Prostate gland (tissue), 2 donors: ENCODE results near the gene CHCHD6. TPM values are rescaled to one million over a fixed set of nuclear protein-coding genes. Genes with fewer than 3 reads are reported as not detected.
"Not testable (repeated sequence)": the region's sequence is repeated elsewhere in the genome, so short reads cannot be mapped to it uniquely, and the experiment has no call there.

Experiments used
- DNase-seq: peaks from one replicate; pipeline ENCODE4 v3.0.0-alpha.2; 2019; ENCODE audit warnings: low spot score
- H3K27ac ChIP-seq, 2 donors: fragments of 200-600 bp; sonication (generic); 2 replicates each; pipeline ENCODE4 v1.5.1; 2017 to 2019
- H3K27me3 ChIP-seq: fragments of 200-600 bp; sonication (generic); replicated peaks from 2 replicates; pipeline ENCODE4 v1.5.1; 2019; ENCODE audit not compliant: insufficient read depth
- H3K36me3 ChIP-seq, 2 donors: fragments of 200-600 bp; sonication (generic); 1 replicate in 1 of 2; 2 replicates in 1 of 2; pipeline versions ENCODE4 v1.5.1 to v1.8.1; 2017 to 2019
- H3K4me1 ChIP-seq: fragments of 200-600 bp; sonication (generic); replicated peaks from 2 replicates; pipeline ENCODE4 v1.5.1; 2019
- H3K4me3 ChIP-seq, 2 donors: fragments of 200-600 bp; sonication (generic); 2 replicates each; pipeline ENCODE4 v1.5.1; 2017 to 2019
- H3K9me3 ChIP-seq: fragments of 200-600 bp; sonication (generic); 2 replicates; pipeline ENCODE4 v1.5.1; 2017
- POLR2A ChIP-seq: fragments of 450-650 bp; IDR thresholded peaks from one replicate; pipeline ENCODE4 v1.6.1; 2016; ENCODE audit warnings: antibody characterized with exemption, mild to moderate bottlenecking
- POLR2AphosphoS5 ChIP-seq: sonication (generic); formaldehyde crosslinking; IDR thresholded peaks from one replicate; pipeline ENCODE4 v1.6.1; 2017; ENCODE audit warnings: antibody characterized with exemption
- WGBS: methylation state at CpG from one replicate; pipeline ENCODE4 v1.1.5; 2018; 5-methylcytosine and 5-hydroxymethylcytosine counted together
- intact Hi-C: fragments of 100-400 bp; cut with DNase I; formaldehyde crosslinking; loops from one replicate; pipeline ENCODE4 v1.14.2; 2022
- total RNA-seq, 2 donors: library from RNA; depleted of rRNA; stranded (reverse); fragments of >200 nt; gene quantifications; one replicate each; pipeline ENCODE4 v1.1.0, GENCODE V29; 2016
- TF ChIP-seq, protein P1 (sequence below), 4 experiments: fragments of 200-600 bp in 2 of 4; fragments of 450-650 bp in 2 of 4; sonication (generic) in 2 of 4; IDR thresholded peaks; 1 replicate in 3 of 4; 2 replicates in 1 of 4; pipeline ENCODE4 v1.5.1; 2016 to 2019; ENCODE audit warnings: antibody characterized with exemption in 4 of 4, mild to moderate bottlenecking in 2 of 4, moderate library complexity in 2 of 4

The CHCHD6 gene
- total RNA-seq, 2 donors from 2014 or later: 13.9 to 34.4 TPM

DNA sequence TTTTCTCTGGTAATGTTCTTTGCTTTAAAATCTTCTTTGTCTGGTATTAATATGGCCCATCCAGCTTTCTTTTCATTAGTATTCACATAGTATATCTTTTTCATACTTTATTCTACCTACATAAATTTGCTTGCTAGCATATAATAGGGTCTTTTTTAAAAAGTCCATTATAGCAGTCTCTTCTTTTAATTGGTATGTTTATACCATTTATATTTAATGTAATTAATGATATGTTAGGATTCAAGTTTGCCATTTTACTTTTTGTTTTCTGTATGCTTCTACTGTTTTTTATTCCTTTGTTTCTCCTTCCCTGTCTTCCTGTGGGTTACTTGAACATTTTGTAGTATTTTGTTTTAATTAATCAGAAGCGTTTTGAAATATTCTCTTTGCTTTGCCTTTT is 89.0 kb downstream of the CHCHD6 start:
- 94% methylated on average over 1 of the region's 1 CpG for WGBS

DNA sequence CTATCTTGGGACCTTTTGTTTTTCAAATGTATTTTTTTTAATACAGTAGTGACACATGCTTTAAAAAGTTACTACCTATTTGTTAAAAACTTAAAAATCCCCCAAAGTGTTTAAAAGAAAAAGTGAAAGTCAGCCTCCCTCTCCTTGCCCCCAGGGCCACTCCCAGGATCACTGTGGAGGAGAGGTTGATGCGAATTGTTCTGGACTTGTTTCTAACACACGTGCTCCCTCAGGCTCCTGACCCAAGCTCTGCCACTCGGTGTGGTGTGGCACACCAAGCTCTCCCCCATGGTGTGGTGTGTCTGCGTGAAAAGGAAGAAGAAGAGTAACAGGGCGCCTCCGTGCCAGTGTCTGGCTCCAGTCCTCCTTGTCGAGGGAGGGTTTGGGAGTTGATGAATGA is 93.5 kb downstream of the CHCHD6 start:
- intact Hi-C loops: no loop called here
- Histone ChIP-seq H3K27ac (no peak overlapping the region), H3K9me3 (no peaks in the 10 kb centered on the region), H3K4me1 (no peaks in the 10 kb centered on the region), H3K36me3 (no peaks in the 10 kb centered on the region), H3K4me3 (no peak overlapping the region), H3K27me3 (no peaks in the 10 kb centered on the region)
- TF ChIP-seq POLR2A (no peak), POLR2AphosphoS5 (no peak)
- TF ChIP-seq, protein P1, sequence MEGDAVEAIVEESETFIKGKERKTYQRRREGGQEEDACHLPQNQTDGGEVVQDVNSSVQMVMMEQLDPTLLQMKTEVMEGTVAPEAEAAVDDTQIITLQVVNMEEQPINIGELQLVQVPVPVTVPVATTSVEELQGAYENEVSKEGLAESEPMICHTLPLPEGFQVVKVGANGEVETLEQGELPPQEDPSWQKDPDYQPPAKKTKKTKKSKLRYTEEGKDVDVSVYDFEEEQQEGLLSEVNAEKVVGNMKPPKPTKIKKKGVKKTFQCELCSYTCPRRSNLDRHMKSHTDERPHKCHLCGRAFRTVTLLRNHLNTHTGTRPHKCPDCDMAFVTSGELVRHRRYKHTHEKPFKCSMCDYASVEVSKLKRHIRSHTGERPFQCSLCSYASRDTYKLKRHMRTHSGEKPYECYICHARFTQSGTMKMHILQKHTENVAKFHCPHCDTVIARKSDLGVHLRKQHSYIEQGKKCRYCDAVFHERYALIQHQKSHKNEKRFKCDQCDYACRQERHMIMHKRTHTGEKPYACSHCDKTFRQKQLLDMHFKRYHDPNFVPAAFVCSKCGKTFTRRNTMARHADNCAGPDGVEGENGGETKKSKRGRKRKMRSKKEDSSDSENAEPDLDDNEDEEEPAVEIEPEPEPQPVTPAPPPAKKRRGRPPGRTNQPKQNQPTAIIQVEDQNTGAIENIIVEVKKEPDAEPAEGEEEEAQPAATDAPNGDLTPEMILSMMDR (IDR thresholded peaks at IDR 0.05): no peak
- no peak for DNase-seq
- WGBS: 93% methylated on average over 7 of the region's 7 CpGs

More for the DNA sequence above, 89.0 kb downstream of the CHCHD6 start:
- Histone ChIP-seq H3K4me3 (no peak overlapping the region), H3K27ac (no peak overlapping the region), H3K4me1 (no peaks in the 10 kb centered on the region), H3K27me3 (no peaks in the 10 kb centered on the region), H3K36me3 (no peaks in the 10 kb centered on the region), H3K9me3 (no peaks in the 10 kb centered on the region)
- no peak for TF ChIP-seq POLR2AphosphoS5
- TF ChIP-seq, protein P1 (IDR thresholded peaks at IDR 0.05): no peak
- no peak for TF ChIP-seq POLR2A
- intact Hi-C loops: no loop called here
- no peak for DNase-seq

DNA sequence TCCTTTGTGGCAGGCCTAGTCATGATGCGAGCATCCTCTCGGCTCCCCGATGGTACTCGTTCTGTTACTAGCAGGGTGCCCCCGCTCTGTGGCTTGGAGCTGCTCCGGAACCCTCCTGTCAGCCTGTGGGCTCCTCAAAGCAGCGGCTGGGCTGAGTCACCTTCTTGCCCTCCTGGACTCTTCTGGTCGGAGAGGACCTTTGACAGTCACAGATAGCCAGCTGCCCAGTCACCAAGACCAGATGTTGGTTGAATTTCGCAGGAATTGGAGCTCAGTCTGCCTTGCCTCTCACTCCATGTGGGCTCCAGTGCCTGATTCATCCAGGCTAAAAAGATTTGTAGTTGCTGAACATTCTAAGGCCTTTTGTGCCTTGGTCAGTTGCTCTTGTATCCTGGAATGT is 94.5 kb downstream of the CHCHD6 start:
- H3K36me3 ChIP-seq: no peaks in the 10 kb centered on the region
- TF ChIP-seq POLR2AphosphoS5 (no peak), POLR2A (no peak)
- TF ChIP-seq, protein P1 (IDR thresholded peaks at IDR 0.05): no peak
- WGBS: 95% methylated on average over 9 of the region's 9 CpGs

DNA sequence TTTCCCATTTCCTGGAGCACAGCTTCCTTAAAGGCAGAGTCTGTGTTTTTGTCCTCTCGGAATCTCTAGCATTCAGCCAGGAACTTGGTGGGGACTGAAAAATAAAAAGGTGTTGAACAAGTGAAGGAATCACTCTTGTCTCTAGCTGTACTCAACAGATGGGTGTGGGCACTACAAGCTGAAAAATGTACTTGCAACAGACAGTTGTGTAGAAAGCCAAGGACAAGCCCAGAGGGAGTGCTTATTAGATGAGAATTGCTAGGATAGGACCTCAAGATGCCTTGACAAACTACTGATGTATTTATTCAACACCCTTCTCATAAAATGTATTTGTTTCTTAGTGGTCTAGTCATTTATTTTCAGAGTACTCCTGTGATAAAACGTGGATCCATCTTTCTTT is 95.1 kb downstream of the CHCHD6 start:
- Histone ChIP-seq H3K4me1 (no peaks in the 10 kb centered on the region), H3K27ac (no peak overlapping the region), H3K27me3 (no peaks in the 10 kb centered on the region), H3K9me3 (no peaks in the 10 kb centered on the region), H3K36me3 (no peaks in the 10 kb centered on the region), H3K4me3 (no peak overlapping the region)
- 96% methylated on average over 2 of the region's 2 CpGs for WGBS
- intact Hi-C loops: no loop called here
- TF ChIP-seq, protein P1 (IDR thresholded peaks at IDR 0.05): no peak
- TF ChIP-seq POLR2A: no peak
- no peak for TF ChIP-seq POLR2AphosphoS5
- DNase-seq: no peak

More for the DNA sequence above, 94.5 kb downstream of the CHCHD6 start:
- Histone ChIP-seq H3K4me3 (no peak overlapping the region), H3K4me1 (no peaks in the 10 kb centered on the region), H3K27ac (no peak overlapping the region), H3K9me3 (no peaks in the 10 kb centered on the region), H3K27me3 (no peaks in the 10 kb centered on the region)
- no peak for DNase-seq
- intact Hi-C loops: no loop called here

DNA sequence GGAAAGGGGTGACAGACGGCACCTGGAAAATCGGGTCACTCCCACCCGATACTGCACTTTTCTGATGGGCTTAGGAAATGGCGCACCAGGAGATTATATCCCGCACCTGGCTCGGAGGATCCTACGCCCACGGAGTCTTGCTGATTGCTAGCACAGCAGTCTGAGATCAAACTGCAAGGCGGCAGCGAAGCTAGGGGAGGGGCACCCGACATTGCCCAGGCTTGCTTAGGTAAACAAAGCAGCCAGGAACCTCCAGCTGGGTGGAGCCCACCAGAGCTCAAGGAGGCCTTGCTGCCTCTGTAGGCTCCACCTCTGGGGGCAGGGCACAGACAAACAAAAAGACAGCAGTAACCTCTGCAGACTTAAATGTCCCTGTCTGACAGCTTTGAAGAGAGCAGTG is 97.3 kb downstream of the CHCHD6 start:
- 97% methylated on average over 11 of the region's 11 CpGs for WGBS
- H3K4me3 ChIP-seq, DNase-seq, H3K4me1 ChIP-seq, H3K27me3 ChIP-seq, H3K36me3 ChIP-seq, intact Hi-C loops, H3K9me3 ChIP-seq, H3K27ac ChIP-seq: not testable (repeated sequence)
